Measurements from ENCODE around the gene LYAR.

DNA sequence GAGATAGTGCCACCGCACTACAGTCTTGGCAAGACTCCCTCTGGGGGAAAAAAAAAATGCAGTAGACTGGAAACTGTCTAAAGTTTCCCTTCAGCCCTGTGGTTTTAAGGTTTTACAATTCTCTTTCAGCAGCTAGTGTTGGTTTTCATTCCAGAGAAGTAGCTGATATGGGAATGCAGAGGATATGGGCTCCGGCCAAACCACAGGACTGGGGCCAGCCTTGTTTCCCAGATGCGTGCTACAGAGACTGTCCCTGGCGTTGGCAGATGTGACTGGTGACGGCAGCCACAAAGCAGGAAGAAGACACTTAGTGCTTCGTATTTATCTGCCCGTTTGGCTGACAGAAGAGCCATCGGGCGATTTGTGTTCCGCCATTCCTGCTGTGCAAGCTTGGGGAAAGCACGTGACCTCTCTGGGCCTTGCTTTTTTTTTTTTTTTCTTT lies 43.3 kb upstream of the LYAR start:
- TF ChIP-seq, protein P1, sequence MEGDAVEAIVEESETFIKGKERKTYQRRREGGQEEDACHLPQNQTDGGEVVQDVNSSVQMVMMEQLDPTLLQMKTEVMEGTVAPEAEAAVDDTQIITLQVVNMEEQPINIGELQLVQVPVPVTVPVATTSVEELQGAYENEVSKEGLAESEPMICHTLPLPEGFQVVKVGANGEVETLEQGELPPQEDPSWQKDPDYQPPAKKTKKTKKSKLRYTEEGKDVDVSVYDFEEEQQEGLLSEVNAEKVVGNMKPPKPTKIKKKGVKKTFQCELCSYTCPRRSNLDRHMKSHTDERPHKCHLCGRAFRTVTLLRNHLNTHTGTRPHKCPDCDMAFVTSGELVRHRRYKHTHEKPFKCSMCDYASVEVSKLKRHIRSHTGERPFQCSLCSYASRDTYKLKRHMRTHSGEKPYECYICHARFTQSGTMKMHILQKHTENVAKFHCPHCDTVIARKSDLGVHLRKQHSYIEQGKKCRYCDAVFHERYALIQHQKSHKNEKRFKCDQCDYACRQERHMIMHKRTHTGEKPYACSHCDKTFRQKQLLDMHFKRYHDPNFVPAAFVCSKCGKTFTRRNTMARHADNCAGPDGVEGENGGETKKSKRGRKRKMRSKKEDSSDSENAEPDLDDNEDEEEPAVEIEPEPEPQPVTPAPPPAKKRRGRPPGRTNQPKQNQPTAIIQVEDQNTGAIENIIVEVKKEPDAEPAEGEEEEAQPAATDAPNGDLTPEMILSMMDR (IDR thresholded peaks at IDR 0.05; ENCODE audit: low read length) = no peak
- TF ChIP-seq EZH2 (IDR thresholded peaks at IDR 0.05; ENCODE audit: borderline replicate concordance, low read length) = no peak

Measured in OCI-LY1 (cell line).